Right atrium auricular region (tissue), 2 donors: ENCODE measurements around the gene RPP30. TPM values are rescaled to one million over a fixed set of nuclear protein-coding genes. Genes with fewer than 3 reads are reported as not detected.

Experiments used
- DNase-seq: peaks from one replicate; pipeline ENCODE4 v3.0.0-alpha.2; 2019; ENCODE audit warnings: low spot score
- H3K27ac ChIP-seq, 2 donors: fragments of 200-600 bp; sonication (generic); 1 replicate in 1 of 2; 2 replicates in 1 of 2; pipeline ENCODE4 v1.5.1; 2016 to 2019
- H3K27me3 ChIP-seq, 2 donors: fragments of 200-600 bp; sonication (generic); one replicate each; pipeline versions ENCODE4 v1.5.1 to v1.6.0; 2017 to 2019
- H3K36me3 ChIP-seq: fragments of 200-600 bp; sonication (generic); one replicate; pipeline ENCODE4 v1.5.1; 2016
- H3K4me1 ChIP-seq, 2 donors: fragments of 200-600 bp; sonication (generic); one replicate each; pipeline versions ENCODE4 v1.5.1 to v1.6.0; 2017 to 2019
- H3K4me3 ChIP-seq, 2 donors: fragments of 200-600 bp; sonication (generic); 1 replicate in 1 of 2; 2 replicates in 1 of 2; pipeline ENCODE4 v1.5.1; 2017 to 2019; ENCODE audit warnings: mild to moderate bottlenecking in 1 of 2, moderate library complexity in 1 of 2
- H3K9me3 ChIP-seq, 2 donors: fragments of 200-600 bp; sonication (generic); one replicate each; pipeline ENCODE4 v1.5.1; 2019
- CTCF ChIP-seq, 2 donors: fragments of 200-600 bp; sonication (generic); IDR thresholded peaks; one replicate each; pipeline ENCODE4 v1.5.1; 2019; ENCODE audit warnings: antibody characterized with exemption in 2 of 2
- total RNA-seq, 2 donors: library from RNA; depleted of rRNA; stranded (reverse); fragments of >200 nt; gene quantifications; one replicate each; pipeline ENCODE4 v1.1.0, GENCODE V29; 2016

Gene RPP30
- total RNA-seq, 2 donors from 2014 or later = 23.3 to 24.6 TPM

GRCh38 chr10:90860790-90861189, 11.0 kb upstream of the RPP30 start:
- peaks cover 0 to 16% of the 10 kb centered on the region in 2 donors for H3K27me3 ChIP-seq
- TF ChIP-seq CTCF (IDR thresholded peaks at IDR 0.05) = no peak
- no peak for DNase-seq

GRCh38 chr10:90862908-90863514, 8.8 kb upstream of the RPP30 start:
- Histone ChIP-seq H3K27me3 (no peaks in the 10 kb centered on the region), H3K36me3 (no peaks in the 10 kb centered on the region), H3K27ac (no peak overlapping the region), H3K9me3 (no peaks in the 10 kb centered on the region), H3K4me3 (no peak overlapping the region), H3K4me1 (no peaks in the 10 kb centered on the region)
- TF ChIP-seq CTCF (IDR thresholded peaks at IDR 0.05) = peak in 1 of 2 donors; percentile 71
- no peak for DNase-seq

More at GRCh38 chr10:90860790-90861189, 11.0 kb upstream of the RPP30 start:
- Histone ChIP-seq H3K27ac (no peak overlapping the region), H3K4me3 (no peak overlapping the region), H3K36me3 (no peaks in the 10 kb centered on the region), H3K4me1 (peaks cover 0 to 6% of the 10 kb centered on the region in 2 donors), H3K9me3 (no peaks in the 10 kb centered on the region)

DNA sequence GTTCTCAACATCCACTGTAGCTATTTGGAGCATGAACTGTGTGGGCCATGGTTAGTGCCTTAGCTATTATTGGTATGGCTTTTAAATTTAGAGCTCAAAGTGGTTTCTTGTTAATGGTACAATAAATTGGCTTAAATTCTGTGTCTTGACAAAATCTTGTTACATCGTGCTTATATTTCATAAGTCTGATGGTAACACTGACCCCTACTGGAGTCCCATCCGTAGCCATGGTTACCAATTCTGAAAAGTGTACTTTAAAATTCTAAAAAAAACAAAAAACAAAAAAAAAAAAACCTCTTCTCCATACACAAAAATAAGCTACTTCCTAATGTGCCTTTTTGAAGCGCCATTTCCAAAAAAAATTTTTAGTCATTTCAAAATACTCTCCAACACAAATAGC, 6.4 kb upstream of the RPP30 start:
- H3K9me3 ChIP-seq = peaks cover 0 to 8% of the 10 kb centered on the region in 2 donors
- H3K27me3 ChIP-seq = no peaks in the 10 kb centered on the region
- no peaks in the 10 kb centered on the region for H3K4me1 ChIP-seq
- H3K27ac ChIP-seq = no peak overlapping the region
- peak in 1 of 2 donors; percentile 15 for TF ChIP-seq CTCF (IDR thresholded peaks at IDR 0.05)
- H3K36me3 ChIP-seq = no peaks in the 10 kb centered on the region
- no peak for DNase-seq
- no peak overlapping the region for H3K4me3 ChIP-seq

DNA sequence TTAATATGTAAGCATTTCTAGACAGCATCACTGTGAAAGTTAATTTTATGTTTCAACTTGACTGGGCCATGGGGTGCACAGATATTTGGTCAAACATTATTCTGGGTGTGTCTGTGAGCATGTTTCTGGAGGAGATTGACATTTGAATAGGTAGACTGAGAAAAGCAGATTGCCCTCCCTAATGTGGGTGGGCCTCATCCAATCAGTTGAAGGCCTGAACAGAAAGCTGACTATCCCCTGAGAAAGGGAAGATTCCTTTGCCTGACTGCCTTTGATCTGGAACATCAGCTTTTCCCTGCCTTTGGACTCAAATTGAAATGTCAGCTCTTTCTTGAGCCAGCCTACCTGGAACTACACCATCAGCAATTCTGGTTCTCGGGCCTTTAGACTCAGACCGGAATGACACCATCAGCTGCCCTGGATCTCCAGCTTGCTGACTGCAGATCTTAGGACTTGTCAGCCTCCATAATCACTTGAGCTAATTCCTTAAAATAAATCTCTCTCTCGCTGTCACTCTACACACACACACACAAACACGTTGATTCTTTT, 5.7 kb upstream of the RPP30 start:
- Histone ChIP-seq H3K9me3 (peaks cover 0 to 8% of the 10 kb centered on the region in 2 donors), H3K27ac (no peak overlapping the region), H3K4me1 (no peaks in the 10 kb centered on the region), H3K27me3 (no peaks in the 10 kb centered on the region), H3K36me3 (no peaks in the 10 kb centered on the region), H3K4me3 (no peak overlapping the region)
- no peak for DNase-seq
- no peak for TF ChIP-seq CTCF (IDR thresholded peaks at IDR 0.05)

GRCh38 chr10:90871279-90871765, 452 bp upstream of the RPP30 start:
- TF ChIP-seq CTCF (IDR thresholded peaks at IDR 0.05) = peak; percentile 32 to 66
- Histone ChIP-seq H3K36me3 (peaks cover 7% of the 10 kb centered on the region), H3K27ac (peak overlapping the region; percentile 75 to 83), H3K4me1 (peaks cover 0 to 19% of the 10 kb centered on the region in 2 donors), H3K4me3 (peak overlapping the region; percentile 79 to 88), H3K9me3 (peaks cover 0 to 8% of the 10 kb centered on the region in 2 donors), H3K27me3 (no peaks in the 10 kb centered on the region)
- DNase-seq = no peak
